NCI-H510A treated with DMSO at 0.1 percent for 48 hours (cell line): ENCODE data around the gene LGI2.

Source experiments
- DNase-seq: peaks from one replicate; lab custom pipeline; 2025; lab: John Stamatoyannopoulos, UW

Gene LGI2

DNA sequence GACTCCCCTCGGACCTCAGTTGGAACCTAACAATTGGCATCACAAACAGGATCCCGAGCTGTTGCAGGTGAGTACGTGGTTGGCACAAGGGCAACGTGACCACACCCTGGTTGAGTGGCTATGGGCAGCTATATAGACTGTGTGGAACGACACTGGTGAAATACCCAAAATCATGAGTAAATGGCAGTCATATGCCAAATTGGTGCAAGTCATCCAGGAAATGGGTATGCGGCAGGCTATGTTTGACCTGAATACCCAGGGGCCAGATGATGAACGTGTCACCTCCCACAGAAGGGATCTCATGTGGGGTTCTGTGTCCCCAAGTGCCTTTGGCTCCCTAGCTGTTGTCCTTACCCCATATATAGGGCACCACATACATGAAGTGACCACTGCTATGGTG lies 64.7 kb downstream of the LGI2 start:
- DNase-seq: no peak

DNA sequence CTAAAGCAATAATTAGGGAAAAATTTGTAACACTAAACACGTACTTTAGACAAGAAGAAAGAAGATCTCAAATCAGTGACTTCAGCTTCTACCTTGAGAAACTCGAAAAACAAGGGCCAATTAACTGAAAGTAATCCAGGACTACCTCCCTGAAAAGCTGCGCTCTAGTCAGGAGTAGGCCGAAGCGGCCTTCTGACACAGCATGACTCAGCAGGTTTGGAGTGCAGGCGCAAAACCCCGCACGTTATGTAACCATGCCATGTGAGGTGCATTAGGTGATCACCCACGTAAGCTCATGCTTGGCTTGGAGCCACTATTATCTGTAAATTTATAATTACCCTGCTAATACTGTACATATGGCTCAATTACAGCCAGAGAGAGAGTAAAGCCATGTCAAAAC lies 65.1 kb downstream of the LGI2 start:
- no peak for DNase-seq

DNA sequence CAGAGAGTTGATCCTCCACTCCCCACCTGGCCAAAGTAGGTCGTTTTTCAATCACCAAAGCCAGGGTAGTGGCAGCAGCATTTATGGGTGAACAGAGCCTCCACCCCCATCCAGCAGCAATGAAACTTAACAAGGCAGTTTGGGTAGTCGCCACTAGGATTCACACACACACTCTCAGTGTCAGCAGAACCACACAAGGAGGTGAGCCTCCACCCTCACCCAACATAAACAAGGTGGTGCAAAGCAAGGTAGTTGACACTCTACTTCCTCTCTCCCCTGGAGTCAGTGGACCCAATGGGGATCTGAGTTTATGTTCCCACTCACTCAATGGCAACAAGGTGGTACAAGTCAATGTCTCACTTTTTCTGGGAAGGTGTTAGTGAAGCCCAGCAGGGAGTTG lies 67.5 kb downstream of the LGI2 start:
- no peak for DNase-seq

DNA sequence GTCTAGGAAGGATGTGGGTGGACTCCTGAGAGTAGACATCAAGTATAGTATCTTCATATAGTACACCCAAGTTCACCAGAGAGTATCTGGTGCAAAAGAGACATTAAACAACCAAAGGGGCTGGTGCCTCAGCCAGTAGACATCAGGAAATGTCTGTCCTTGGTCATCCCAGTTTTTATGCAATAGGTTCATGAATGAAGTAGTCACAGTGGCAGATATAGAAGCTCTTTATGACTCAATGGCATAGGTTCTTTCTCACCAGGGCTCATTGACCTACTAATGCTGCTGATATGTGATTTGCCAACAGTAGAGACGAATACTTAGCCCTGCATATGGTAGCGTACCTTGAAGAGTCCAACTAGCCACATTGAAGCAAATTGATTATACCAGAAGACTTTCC lies 72.9 kb downstream of the LGI2 start:
- DNase-seq: no peak

DNA sequence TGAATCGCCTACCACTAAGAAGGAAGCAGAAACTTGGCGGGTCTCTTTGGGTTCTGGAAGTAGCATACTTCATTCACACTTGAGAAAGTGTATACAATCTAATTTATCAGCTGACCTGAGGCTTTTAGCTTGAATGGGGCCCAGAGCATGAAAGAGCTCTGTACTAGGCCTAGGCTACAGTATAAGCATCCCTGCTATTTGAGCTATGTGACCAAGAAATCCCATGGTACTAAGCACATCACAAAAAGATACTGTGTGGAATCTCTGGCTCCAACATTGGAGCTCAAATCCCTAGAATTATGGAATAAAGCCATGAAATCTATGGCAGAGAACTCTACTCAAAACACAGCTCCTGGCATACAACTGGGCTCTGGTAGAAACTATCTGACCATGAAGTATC lies 74.0 kb downstream of the LGI2 start:
- no peak for DNase-seq

DNA sequence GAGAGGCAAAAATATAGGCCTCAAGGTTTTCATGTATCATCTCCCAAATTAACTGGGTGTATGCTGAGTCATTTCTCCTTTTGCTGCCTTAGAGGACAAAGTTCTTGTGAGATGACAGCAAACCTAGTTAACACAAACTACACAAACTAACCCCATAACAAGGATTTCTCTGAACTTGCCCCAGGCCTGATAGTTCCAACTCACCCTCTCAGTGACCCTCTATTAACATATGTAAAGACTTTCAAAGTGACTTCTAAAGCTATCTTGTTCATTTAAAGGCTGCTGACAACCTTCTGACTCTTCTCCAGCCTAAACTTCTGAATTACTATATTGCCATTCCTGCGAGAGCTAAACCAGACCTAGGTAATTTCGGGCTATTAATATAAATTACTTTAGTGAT lies 74.7 kb downstream of the LGI2 start:
- DNase-seq: no peak

DNA sequence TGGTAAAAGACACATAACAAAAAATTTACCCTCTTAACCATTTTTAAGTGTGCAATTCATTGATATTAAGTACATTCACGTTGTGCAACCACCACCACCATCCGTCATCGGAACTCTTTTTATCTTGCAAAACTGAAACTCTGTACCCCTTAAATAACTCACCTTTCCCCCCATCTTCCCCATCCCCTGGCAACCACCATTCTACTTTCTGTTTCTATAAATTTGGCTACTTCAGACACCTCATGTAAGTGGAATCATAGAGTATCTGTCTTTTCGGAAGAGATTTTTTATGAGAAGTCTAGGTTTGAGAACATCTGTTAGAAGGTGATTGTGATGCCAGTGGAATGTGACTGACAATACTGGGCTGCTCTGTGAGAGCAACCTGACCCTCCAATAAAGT lies 78.1 kb downstream of the LGI2 start:
- no peak for DNase-seq

DNA sequence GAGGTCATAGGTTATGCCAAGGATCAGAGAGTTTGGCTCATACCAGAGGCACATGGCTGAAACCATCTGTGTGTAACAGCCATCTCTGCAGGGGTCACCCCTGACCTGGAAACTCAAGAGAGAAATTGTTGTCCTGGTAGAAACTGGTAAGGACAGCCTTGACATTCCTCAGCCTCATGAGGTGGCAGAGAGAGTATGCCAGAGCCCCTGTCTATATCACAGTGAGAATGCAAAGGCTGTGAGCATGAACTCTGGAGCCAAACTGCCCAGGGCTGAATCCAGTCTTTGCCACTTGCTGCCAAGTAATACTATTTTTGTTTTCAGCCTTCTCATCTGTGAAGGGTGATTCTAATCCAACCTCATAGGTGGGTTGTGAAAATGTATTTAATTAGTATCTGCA lies 80.8 kb downstream of the LGI2 start:
- no peak for DNase-seq
